GM21737 (cell line): Measurements from ENCODE around the gene TNK2.
"Not testable (repeated sequence)": the region's sequence is repeated elsewhere in the genome, so short reads cannot be mapped to it uniquely, and the experiment has no call there.

Experiments used
- ATAC-seq: cut with Tn5 transposase; IDR thresholded peaks from one replicate; pipeline ENCODE4 v1.9.1; 2021; ENCODE audit warnings: mild to moderate bottlenecking, moderate library complexity; ENCODE audit not compliant: unreplicated experiment

TNK2 gene

GRCh38 chr3:195872097-195872496 lies 36.3 kb downstream of the TNK2 start:
- ATAC-seq = no peak

GRCh38 chr3:195871686-195872085 lies 36.7 kb downstream of the TNK2 start:
- not testable (repeated sequence) for ATAC-seq

- ATAC-seq = no peak
Measured at GRCh38 chr3:195870937-195871336, 37.4 kb downstream of the TNK2 start.

GRCh38 chr3:195870442-195870841 lies 37.9 kb downstream of the TNK2 start:
- no peak for ATAC-seq

GRCh38 chr3:195869413-195870001 lies 38.8 kb downstream of the TNK2 start:
- ATAC-seq = no peak

GRCh38 chr3:195868866-195869412 lies 39.4 kb downstream of the TNK2 start:
- ATAC-seq = no peak

- ATAC-seq = no peak
Measured at GRCh38 chr3:195868336-195868865, 40.0 kb downstream of the TNK2 start.

- ATAC-seq = no peak
Measured at GRCh38 chr3:195867631-195868335, 40.6 kb downstream of the TNK2 start.

GRCh38 chr3:195866686-195867511 lies 41.5 kb downstream of the TNK2 start:
- no peak for ATAC-seq

- ATAC-seq = no peak
Measured at GRCh38 chr3:195865752-195866151, 42.6 kb downstream of the TNK2 start.

- ATAC-seq = no peak
Measured at GRCh38 chr3:195863121-195864061, 45.0 kb downstream of the TNK2 start.

- not testable (repeated sequence) for ATAC-seq
Measured at GRCh38 chr3:195862318-195862717, 46.0 kb downstream of the TNK2 start.

GRCh38 chr3:195860456-195860855 lies 47.9 kb downstream of the TNK2 start:
- no peak for ATAC-seq

GRCh38 chr3:195859846-195860411 lies 48.4 kb downstream of the TNK2 start:
- no peak for ATAC-seq

GRCh38 chr3:195859061-195859845 lies 49.1 kb downstream of the TNK2 start:
- ATAC-seq = no peak

- no peak for ATAC-seq
Measured at GRCh38 chr3:195856410-195857084, 51.8 kb downstream of the TNK2 start.

- no peak for ATAC-seq
Measured at GRCh38 chr3:195855471-195856409, 52.6 kb downstream of the TNK2 start.
